Measurements from ENCODE around the gene RRP1.

GRCh38 chr21:43808832-43809251 lies 19.5 kb downstream of the RRP1 start:
- TF ChIP-seq, protein P1, sequence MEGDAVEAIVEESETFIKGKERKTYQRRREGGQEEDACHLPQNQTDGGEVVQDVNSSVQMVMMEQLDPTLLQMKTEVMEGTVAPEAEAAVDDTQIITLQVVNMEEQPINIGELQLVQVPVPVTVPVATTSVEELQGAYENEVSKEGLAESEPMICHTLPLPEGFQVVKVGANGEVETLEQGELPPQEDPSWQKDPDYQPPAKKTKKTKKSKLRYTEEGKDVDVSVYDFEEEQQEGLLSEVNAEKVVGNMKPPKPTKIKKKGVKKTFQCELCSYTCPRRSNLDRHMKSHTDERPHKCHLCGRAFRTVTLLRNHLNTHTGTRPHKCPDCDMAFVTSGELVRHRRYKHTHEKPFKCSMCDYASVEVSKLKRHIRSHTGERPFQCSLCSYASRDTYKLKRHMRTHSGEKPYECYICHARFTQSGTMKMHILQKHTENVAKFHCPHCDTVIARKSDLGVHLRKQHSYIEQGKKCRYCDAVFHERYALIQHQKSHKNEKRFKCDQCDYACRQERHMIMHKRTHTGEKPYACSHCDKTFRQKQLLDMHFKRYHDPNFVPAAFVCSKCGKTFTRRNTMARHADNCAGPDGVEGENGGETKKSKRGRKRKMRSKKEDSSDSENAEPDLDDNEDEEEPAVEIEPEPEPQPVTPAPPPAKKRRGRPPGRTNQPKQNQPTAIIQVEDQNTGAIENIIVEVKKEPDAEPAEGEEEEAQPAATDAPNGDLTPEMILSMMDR (IDR thresholded peaks at IDR 0.05; ENCODE audit: insufficient read depth, low read length, poor library complexity, severe bottlenecking) = no peak
- TF ChIP-seq EZH2phosphoT487 (conservative IDR thresholded peaks at IDR 0.05; ENCODE audit: low read length) = no peak
